Tibial nerve (tissue), 4 donors: ENCODE data around the gene VARS1. TPM values are rescaled to one million over a fixed set of nuclear protein-coding genes. Genes with fewer than 3 reads are reported as not detected.

Experiments used
- DNase-seq, 2 donors: peaks; one replicate each; pipeline ENCODE4 v3.0.0-alpha.2; 2019; ENCODE audit warnings: low spot score in 2 of 2
- H3K27ac ChIP-seq, 4 donors: fragments of 200-600 bp; sonication (generic) in 3 of 4; one replicate each; pipeline ENCODE4 v1.5.1; 2017 to 2019; ENCODE audit warnings: mild to moderate bottlenecking in 1 of 4
- H3K27me3 ChIP-seq, 2 donors: fragments of 200-600 bp; sonication (generic) in 1 of 2; one replicate each; pipeline versions ENCODE4 v1.5.1 to v1.6.0; 2017 to 2019
- H3K36me3 ChIP-seq, 3 donors: fragments of 200-600 bp; sonication (generic); one replicate each; pipeline ENCODE4 v1.5.1; 2018 to 2019
- H3K4me1 ChIP-seq, 4 donors: fragments of 200-600 bp; sonication (generic) in 3 of 4; one replicate each; pipeline ENCODE4 v1.5.1; 2017 to 2019
- H3K4me3 ChIP-seq, 4 donors: fragments of 200-600 bp; sonication (generic) in 3 of 4; one replicate each; pipeline ENCODE4 v1.5.1; 2017 to 2019; ENCODE audit warnings: mild to moderate bottlenecking in 1 of 4, moderate library complexity in 1 of 4
- H3K9me3 ChIP-seq, 4 donors: fragments of 200-600 bp; sonication (generic) in 3 of 4; one replicate each; pipeline ENCODE4 v1.5.1; 2017 to 2019
- CTCF ChIP-seq, 5 experiments: fragments of 200-600 bp in 3 of 5; fragments of 450-650 bp in 2 of 5; sonication (generic) in 3 of 5; IDR thresholded peaks; one replicate each; pipeline ENCODE4 v1.5.1; 2016 to 2019; ENCODE audit warnings: antibody characterized with exemption in 5 of 5, mild to moderate bottlenecking in 3 of 5, moderate library complexity in 2 of 5
- EP300 ChIP-seq, 2 donors: sonication (generic); formaldehyde crosslinking; IDR thresholded peaks; one replicate each; pipeline ENCODE4 v1.6.1; 2017; ENCODE audit warnings: antibody characterized with exemption in 2 of 2, mild to moderate bottlenecking in 1 of 2
- POLR2A ChIP-seq, 2 donors: fragments of 450-650 bp; IDR thresholded peaks; one replicate each; pipeline ENCODE4 v1.6.1; 2017; ENCODE audit warnings: antibody characterized with exemption in 2 of 2, mild to moderate bottlenecking in 2 of 2, moderate library complexity in 2 of 2
- WGBS, 2 donors: methylation state at CpG; one replicate each; pipeline ENCODE4 v1.1.5; 2018; 5-methylcytosine and 5-hydroxymethylcytosine counted together
- total RNA-seq, 4 donors: library from RNA; depleted of rRNA; stranded (reverse); fragments of >200 nt; gene quantifications; one replicate each; pipeline ENCODE4 v1.1.0, GENCODE V29; 2016

The VARS1 gene
- total RNA-seq, 4 donors from 2014 or later: 40.8 to 58.6 (median 50.1) TPM

GRCh38 chr6:31761343-31761742 lies 34.2 kb downstream of the VARS1 start:
- no peak for TF ChIP-seq POLR2A (IDR thresholded peaks at IDR 0.05)
- no peak for TF ChIP-seq EP300 (IDR thresholded peaks at IDR 0.05)
- no peak for TF ChIP-seq CTCF (IDR thresholded peaks at IDR 0.05)
- H3K27me3 ChIP-seq: no peaks in the 10 kb centered on the region
- H3K9me3 ChIP-seq: no peaks in the 10 kb centered on the region
- H3K4me3 ChIP-seq: no peak overlapping the region
- 89 to 93% methylated on average over 8 of the region's 8 CpGs for WGBS, 2 donors
- H3K36me3 ChIP-seq: peaks cover 0 to 45% (median 0%) of the 10 kb centered on the region in 3 donors
- DNase-seq: no peak
- H3K27ac ChIP-seq: no peak overlapping the region
- H3K4me1 ChIP-seq: peaks cover 0 to 16% (median 0%) of the 10 kb centered on the region in 4 donors

- H3K27ac ChIP-seq: no peak overlapping the region
- no peak for TF ChIP-seq EP300 (IDR thresholded peaks at IDR 0.05)
- no peak for TF ChIP-seq CTCF (IDR thresholded peaks at IDR 0.05)
- no peak for TF ChIP-seq POLR2A (IDR thresholded peaks at IDR 0.05)
- H3K9me3 ChIP-seq: no peaks in the 10 kb centered on the region
- peaks cover 0 to 11% (median 0%) of the 10 kb centered on the region in 4 donors for H3K4me1 ChIP-seq
- no peaks in the 10 kb centered on the region for H3K27me3 ChIP-seq
- H3K4me3 ChIP-seq: no peak overlapping the region
- peaks cover 0 to 45% (median 0%) of the 10 kb centered on the region in 3 donors for H3K36me3 ChIP-seq
- DNase-seq: no peak
- 82 to 88% methylated on average over 5 of the region's 5 CpGs for WGBS, 2 donors
Observed at GRCh38 chr6:31760790-31761189, 34.8 kb downstream of the VARS1 start.

GRCh38 chr6:31758281-31758680 lies 37.3 kb downstream of the VARS1 start:
- H3K27me3 ChIP-seq: no peaks in the 10 kb centered on the region
- peaks cover 0 to 6% (median 0%) of the 10 kb centered on the region in 4 donors for H3K4me1 ChIP-seq
- H3K27ac ChIP-seq: no peak overlapping the region
- no peaks in the 10 kb centered on the region for H3K9me3 ChIP-seq
- WGBS, 2 donors: 95 to 96% methylated on average over 2 of the region's 2 CpGs
- TF ChIP-seq CTCF (IDR thresholded peaks at IDR 0.05): no peak
- no peak for TF ChIP-seq EP300 (IDR thresholded peaks at IDR 0.05)
- no peak for TF ChIP-seq POLR2A (IDR thresholded peaks at IDR 0.05)
- DNase-seq: no peak
- peaks cover 0 to 45% (median 0%) of the 10 kb centered on the region in 3 donors for H3K36me3 ChIP-seq
- H3K4me3 ChIP-seq: no peak overlapping the region

- Histone ChIP-seq H3K4me3 (no peak overlapping the region), H3K27me3 (no peaks in the 10 kb centered on the region), H3K36me3 (no peaks in the 10 kb centered on the region), H3K9me3 (no peaks in the 10 kb centered on the region), H3K4me1 (no peaks in the 10 kb centered on the region), H3K27ac (no peak overlapping the region)
- TF ChIP-seq POLR2A (IDR thresholded peaks at IDR 0.05) (no peak), CTCF (IDR thresholded peaks at IDR 0.05) (no peak), EP300 (IDR thresholded peaks at IDR 0.05) (no peak)
- no peak for DNase-seq
- WGBS, 2 donors: 59 to 70% methylated on average over 8 of the region's 8 CpGs
Observed at GRCh38 chr6:31752739-31753319, 42.7 kb downstream of the VARS1 start.

- H3K4me3 ChIP-seq: no peak overlapping the region
- H3K27ac ChIP-seq: no peak overlapping the region
- no peaks in the 10 kb centered on the region for H3K4me1 ChIP-seq
- 92 to 97% methylated on average over 7 of the region's 7 CpGs for WGBS, 2 donors
- H3K36me3 ChIP-seq: peaks cover 0 to 15% (median 0%) of the 10 kb centered on the region in 3 donors
- no peaks in the 10 kb centered on the region for H3K9me3 ChIP-seq
- TF ChIP-seq CTCF (IDR thresholded peaks at IDR 0.05): no peak
- TF ChIP-seq POLR2A (IDR thresholded peaks at IDR 0.05): no peak
- no peak for TF ChIP-seq EP300 (IDR thresholded peaks at IDR 0.05)
- no peak for DNase-seq
- no peaks in the 10 kb centered on the region for H3K27me3 ChIP-seq
Observed at GRCh38 chr6:31750411-31751022, 45.0 kb downstream of the VARS1 start.
